Measurements from ENCODE around the gene APOL4. TPM values are rescaled to one million over a fixed set of nuclear protein-coding genes. Genes with fewer than 3 reads are reported as not detected.

Gene APOL4
- polyA plus RNA-seq, 1 donor (not counting 4 experiments of a cell fraction or from before 2014, with no cell fraction given), result 0.08 TPM

DNA sequence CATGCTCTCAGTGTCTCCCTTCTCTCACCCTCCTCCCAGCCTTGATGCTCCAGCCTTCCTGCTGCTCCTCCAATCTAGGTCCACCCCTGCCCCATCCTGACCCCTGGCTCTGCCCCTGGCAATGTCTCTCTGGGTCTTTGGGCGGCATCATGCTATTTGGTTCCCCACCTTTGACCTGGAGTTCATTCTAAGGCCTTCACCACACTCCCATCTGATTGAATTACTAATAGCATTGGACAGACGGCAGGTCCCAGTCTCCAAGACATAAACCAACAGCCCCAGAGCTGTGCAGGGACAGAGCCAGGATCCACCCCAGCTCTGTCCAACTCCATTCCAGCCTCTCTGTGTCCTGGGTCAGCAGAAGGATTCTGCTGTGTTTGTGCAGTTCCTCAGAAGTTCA, 7.2 kb downstream of the APOL4 start:
- Histone ChIP-seq H3K36me3 (ENCODE audit: control insufficient read depth in 2 of 2, extremely low read depth in 1 of 2, insufficient read depth in 2 of 2, low read length in 2 of 2) (no peaks in the 10 kb centered on the region), H3K4me2 (ENCODE audit: control insufficient read depth, extremely low read depth, insufficient read depth, low read depth, low read length) (no peak overlapping the region), H2AFZ (ENCODE audit: control insufficient read depth, low read length) (no peak overlapping the region), H4K20me1 (ENCODE audit: control insufficient read depth, extremely low read depth, insufficient read depth, low read length) (no peaks in the 10 kb centered on the region), H3K9me3 (ENCODE audit: control insufficient read depth, low read depth, low read length) (no peaks in the 10 kb centered on the region), H3K27me3 (ENCODE audit: control insufficient read depth, extremely low read depth, insufficient read depth, low read length) (peaks cover 16% of the 10 kb centered on the region), H3K9ac (ENCODE audit: control insufficient read depth, extremely low read depth, insufficient read depth, low read length) (no peak overlapping the region), H3K4me1 (ENCODE audit: control insufficient read depth, extremely low read depth, insufficient read depth, low read length) (no peaks in the 10 kb centered on the region), H3K9me1 (ENCODE audit: control insufficient read depth, extremely low read depth, insufficient read depth, low read length) (no peaks in the 10 kb centered on the region), H3K79me2 (ENCODE audit: control insufficient read depth, insufficient read depth, low read length) (no peaks in the 10 kb centered on the region), H3K4me3 (ENCODE audit: control insufficient read depth in 2 of 3, extremely low read depth in 1 of 3, insufficient read depth in 2 of 3, low read depth in 1 of 3, low read length in 3 of 3) (no peak overlapping the region), H3K27ac (ENCODE audit: control insufficient read depth, insufficient read depth, low read length) (no peak overlapping the region)
- DNase-seq (ENCODE audit: low read depth, low spot score) (no peak), FAIRE-seq (no peak)
- TF ChIP-seq, protein P1, sequence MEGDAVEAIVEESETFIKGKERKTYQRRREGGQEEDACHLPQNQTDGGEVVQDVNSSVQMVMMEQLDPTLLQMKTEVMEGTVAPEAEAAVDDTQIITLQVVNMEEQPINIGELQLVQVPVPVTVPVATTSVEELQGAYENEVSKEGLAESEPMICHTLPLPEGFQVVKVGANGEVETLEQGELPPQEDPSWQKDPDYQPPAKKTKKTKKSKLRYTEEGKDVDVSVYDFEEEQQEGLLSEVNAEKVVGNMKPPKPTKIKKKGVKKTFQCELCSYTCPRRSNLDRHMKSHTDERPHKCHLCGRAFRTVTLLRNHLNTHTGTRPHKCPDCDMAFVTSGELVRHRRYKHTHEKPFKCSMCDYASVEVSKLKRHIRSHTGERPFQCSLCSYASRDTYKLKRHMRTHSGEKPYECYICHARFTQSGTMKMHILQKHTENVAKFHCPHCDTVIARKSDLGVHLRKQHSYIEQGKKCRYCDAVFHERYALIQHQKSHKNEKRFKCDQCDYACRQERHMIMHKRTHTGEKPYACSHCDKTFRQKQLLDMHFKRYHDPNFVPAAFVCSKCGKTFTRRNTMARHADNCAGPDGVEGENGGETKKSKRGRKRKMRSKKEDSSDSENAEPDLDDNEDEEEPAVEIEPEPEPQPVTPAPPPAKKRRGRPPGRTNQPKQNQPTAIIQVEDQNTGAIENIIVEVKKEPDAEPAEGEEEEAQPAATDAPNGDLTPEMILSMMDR (optimal IDR thresholded peaks at IDR 0.05 in 1 of 3, IDR thresholded peaks at IDR 0.05 in 1 of 3, conservative IDR thresholded peaks at IDR 0.05 in 1 of 3; ENCODE audit: extremely low read depth in 1 of 3, insufficient read depth in 2 of 3, low read length in 3 of 3), result no peak
- TF ChIP-seq EZH2 (IDR thresholded peaks at IDR 0.05; ENCODE audit: low read length), result no peak
- dilution Hi-C loops (cut with MboI; ENCODE audit: extremely low pct_ligation_motif_present, low sequenced_read_pairs), result no loop called here

DNA sequence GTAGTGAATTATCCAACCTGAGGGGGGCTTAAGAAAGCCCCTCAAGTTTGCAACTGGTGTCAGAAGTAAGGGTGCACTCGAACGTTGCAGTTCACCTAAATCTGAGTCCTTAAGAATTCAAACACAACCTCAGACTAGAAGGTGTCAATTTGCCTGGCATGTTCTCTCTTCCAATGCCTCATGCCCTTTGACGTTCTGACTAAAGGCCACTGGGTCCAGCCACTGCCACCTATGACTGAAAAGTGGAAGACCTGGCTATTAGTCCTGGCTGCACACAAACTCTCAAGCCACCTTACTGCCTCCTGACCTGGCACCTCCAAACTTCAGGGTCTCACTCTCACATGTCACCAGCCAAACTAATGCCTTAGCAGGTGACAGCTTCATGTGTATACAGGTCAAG, 8.0 kb downstream of the APOL4 start:
- FAIRE-seq, result no peak

More for the DNA sequence above, 8.0 kb downstream of the APOL4 start:
- no peak for DNase-seq (ENCODE audit: low read depth, low spot score)
- TF ChIP-seq, protein P1 (optimal IDR thresholded peaks at IDR 0.05 in 1 of 3, IDR thresholded peaks at IDR 0.05 in 1 of 3, conservative IDR thresholded peaks at IDR 0.05 in 1 of 3; ENCODE audit: extremely low read depth in 1 of 3, insufficient read depth in 2 of 3, low read length in 3 of 3), result no peak
- TF ChIP-seq EZH2 (IDR thresholded peaks at IDR 0.05; ENCODE audit: low read length), result no peak
- dilution Hi-C loops (cut with MboI; ENCODE audit: extremely low pct_ligation_motif_present, low sequenced_read_pairs), result no loop called here
- no peaks in the 10 kb centered on the region for H3K79me2 ChIP-seq (ENCODE audit: control insufficient read depth, insufficient read depth, low read length)
- H3K9ac ChIP-seq (ENCODE audit: control insufficient read depth, extremely low read depth, insufficient read depth, low read length), result no peak overlapping the region
- H3K4me2 ChIP-seq (ENCODE audit: control insufficient read depth, extremely low read depth, insufficient read depth, low read depth, low read length), result no peak overlapping the region
- H4K20me1 ChIP-seq (ENCODE audit: control insufficient read depth, extremely low read depth, insufficient read depth, low read length), result no peaks in the 10 kb centered on the region
- no peak overlapping the region for H3K4me3 ChIP-seq (ENCODE audit: control insufficient read depth in 2 of 3, extremely low read depth in 1 of 3, insufficient read depth in 2 of 3, low read depth in 1 of 3, low read length in 3 of 3)
- H3K4me1 ChIP-seq (ENCODE audit: control insufficient read depth, extremely low read depth, insufficient read depth, low read length), result no peaks in the 10 kb centered on the region
- peaks cover 16% of the 10 kb centered on the region for H3K27me3 ChIP-seq (ENCODE audit: control insufficient read depth, extremely low read depth, insufficient read depth, low read length)
- no peaks in the 10 kb centered on the region for H3K9me1 ChIP-seq (ENCODE audit: control insufficient read depth, extremely low read depth, insufficient read depth, low read length)
- no peak overlapping the region for H2AFZ ChIP-seq (ENCODE audit: control insufficient read depth, low read length)
- no peak overlapping the region for H3K27ac ChIP-seq (ENCODE audit: control insufficient read depth, insufficient read depth, low read length)
- no peaks in the 10 kb centered on the region for H3K9me3 ChIP-seq (ENCODE audit: control insufficient read depth, low read depth, low read length)
- H3K36me3 ChIP-seq (ENCODE audit: control insufficient read depth in 2 of 2, extremely low read depth in 1 of 2, insufficient read depth in 2 of 2, low read length in 2 of 2), result no peaks in the 10 kb centered on the region

Measured in keratinocyte (primary cell).